ENCODE measurements around the gene C17orf58.
"Not testable (repeated sequence)": the region's sequence is repeated elsewhere in the genome, so short reads cannot be mapped to it uniquely, and the experiment has no call there.

- not testable (repeated sequence) for TF ChIP-seq EZH2 (IDR thresholded peaks at IDR 0.05; ENCODE audit: borderline replicate concordance, low read depth, low read length, poor library complexity, severe bottlenecking); CTCF (conservative IDR thresholded peaks at IDR 0.05; ENCODE audit: low read depth, low read length)
These were observed 22.2 kb upstream of the C17orf58 start for GRCh38 chr17:68018493-68018892.
